Neuronal stem cell (in vitro differentiated cells): ENCODE measurements around the gene PTGER3.

Experiments
- DNase-seq: peaks from one replicate; pipeline ENCODE4 v3.0.0-alpha.2; 2013; ENCODE audit warnings: low spot score
- H2AFZ ChIP-seq: one replicate; pipeline ENCODE4 v1.6.1; 2013; ENCODE audit warnings: mild to moderate bottlenecking, low read length, inconsistent platforms
- H2AK5ac ChIP-seq: 2 replicates; pipeline ENCODE4 v1.6.1; 2013; ENCODE audit warnings: low read depth, mild to moderate bottlenecking, inconsistent platforms, low read length, moderate library complexity, mixed read lengths
- H2BK120ac ChIP-seq: 2 replicates; pipeline ENCODE4 v1.6.1; 2013; ENCODE audit warnings: low read depth, mild to moderate bottlenecking, inconsistent platforms, low read length, moderate library complexity, mixed read lengths
- H2BK12ac ChIP-seq: one replicate; pipeline ENCODE4 v1.6.1; 2013; ENCODE audit warnings: low read length, inconsistent platforms
- H2BK15ac ChIP-seq: 2 replicates; pipeline ENCODE4 v1.6.1; 2013; ENCODE audit warnings: mild to moderate bottlenecking, low read length, inconsistent platforms, mixed read lengths
- H2BK5ac ChIP-seq: one replicate; pipeline ENCODE4 v1.6.1; 2013; ENCODE audit warnings: inconsistent platforms, mild to moderate bottlenecking, low read length, moderate library complexity
- H3K14ac ChIP-seq: one replicate; pipeline ENCODE4 v1.6.1; 2013; ENCODE audit warnings: low read length, inconsistent platforms
- H3K18ac ChIP-seq: 2 replicates; pipeline ENCODE4 v1.6.1; 2013; ENCODE audit warnings: low read length, inconsistent platforms
- H3K23ac ChIP-seq: 2 replicates; pipeline ENCODE4 v1.6.1; 2013; ENCODE audit warnings: low read depth, mild to moderate bottlenecking, mixed read lengths, low read length, inconsistent platforms; ENCODE audit not compliant: poor library complexity
- H3K27ac ChIP-seq: replicated peaks from 3 replicates; pipeline ENCODE4 v1.5.1; 2013; ENCODE audit warnings: low read length, inconsistent platforms
- H3K27me3 ChIP-seq, 3 experiments: 2 replicates each; pipeline ENCODE4 v1.6.1; 2013; ENCODE audit warnings: low read length in 3 of 3, mild to moderate bottlenecking in 2 of 3, inconsistent platforms in 1 of 3, low read depth in 1 of 3, mixed read lengths in 1 of 3, moderate library complexity in 1 of 3; ENCODE audit not compliant: control insufficient read depth in 3 of 3, insufficient read depth in 3 of 3
- H3K36me3 ChIP-seq, 2 donors: replicated peaks in 1 of 2; 2 replicates each; pipeline ENCODE4 v1.6.1; 2013; ENCODE audit warnings: low read length in 2 of 2; ENCODE audit not compliant: control insufficient read depth in 2 of 2, insufficient read depth in 2 of 2
- H3K4ac ChIP-seq: 2 replicates; pipeline ENCODE4 v1.6.1; 2013; ENCODE audit warnings: inconsistent platforms, mild to moderate bottlenecking, low read length, moderate library complexity
- H3K4me1 ChIP-seq, 2 donors: 1 replicate in 1 of 2; 2 replicates in 1 of 2; pipeline ENCODE4 v1.6.1; 2013; ENCODE audit warnings: low read length in 2 of 2, low read depth in 1 of 2; ENCODE audit not compliant: control insufficient read depth in 2 of 2, insufficient read depth in 1 of 2
- H3K4me2 ChIP-seq: one replicate; pipeline ENCODE4 v1.6.1; 2013; ENCODE audit warnings: mild to moderate bottlenecking, low read length, inconsistent platforms; ENCODE audit not compliant: insufficient read depth, poor library complexity, severe bottlenecking
- H3K4me3 ChIP-seq, 2 donors: 2 replicates each; pipeline ENCODE4 v1.5.1; 2013; ENCODE audit warnings: low read length in 2 of 2, mild to moderate bottlenecking in 2 of 2, inconsistent platforms in 1 of 2, moderate library complexity in 1 of 2
- H3K79me1 ChIP-seq: one replicate; pipeline ENCODE4 v1.6.1; 2013; ENCODE audit warnings: low read depth, mild to moderate bottlenecking, inconsistent platforms, low read length, moderate library complexity
- H3K9ac ChIP-seq: one replicate; pipeline ENCODE4 v1.6.1; 2013; ENCODE audit warnings: mild to moderate bottlenecking, low read depth, low read length, inconsistent platforms; ENCODE audit not compliant: poor library complexity
- H3K9me3 ChIP-seq, 2 donors: replicated peaks in 1 of 2; 2 replicates each; pipeline versions ENCODE3 to v1.6.1; 2013; ENCODE audit warnings: low read length in 2 of 2, mild to moderate bottlenecking in 2 of 2, inconsistent platforms in 1 of 2, low read depth in 1 of 2, mixed read lengths in 1 of 2, moderate library complexity in 1 of 2; ENCODE audit not compliant: control insufficient read depth in 2 of 2, insufficient read depth in 1 of 2
- H4K8ac ChIP-seq: one replicate; pipeline ENCODE4 v1.6.1; 2013; ENCODE audit warnings: low read depth, mild to moderate bottlenecking, inconsistent platforms, low read length, moderate library complexity
- H4K91ac ChIP-seq: one replicate; pipeline ENCODE4 v1.6.1; 2013; ENCODE audit warnings: low read length, low read depth, mild to moderate bottlenecking, inconsistent platforms; ENCODE audit not compliant: poor library complexity
- WGBS, 2 donors: extraction: QIAGEN DNeasy Blood & Tissue Kit; methylation state at CpG; one replicate each; pipeline ENCODE4 v1.1.7; 2013; ENCODE audit warnings: missing lambda C conversion rate in 2 of 2, mixed read lengths in 1 of 2; ENCODE audit not compliant: insufficient read length in 2 of 2, insufficient replicate concordance in 1 of 2; ENCODE audit errors: extremely low coverage in 2 of 2; 5-methylcytosine and 5-hydroxymethylcytosine counted together

The PTGER3 gene

DNA sequence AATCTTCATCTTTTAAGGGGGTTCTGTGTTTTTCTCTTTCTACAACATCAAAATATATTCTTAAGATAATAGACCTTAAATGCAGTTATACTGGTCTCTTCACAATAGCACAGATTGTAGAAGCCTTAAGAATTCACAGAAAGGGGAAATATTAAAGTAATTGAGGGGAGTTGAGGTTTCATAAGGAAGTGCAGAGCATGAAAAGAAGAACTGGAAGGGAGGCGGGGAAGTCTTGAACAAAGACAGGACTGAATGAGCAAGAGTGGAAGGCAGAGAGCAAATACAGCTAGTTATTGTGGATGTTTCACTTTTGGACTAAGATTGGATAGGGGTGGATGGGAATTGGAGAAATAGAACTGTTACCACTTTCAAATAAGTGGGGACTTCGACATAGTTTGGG lies 67.7 kb downstream of the PTGER3 start:
- Histone ChIP-seq H3K4me1 (no peaks in the 10 kb centered on the region), H3K14ac (no peak overlapping the region), H3K79me1 (no peaks in the 10 kb centered on the region), H3K18ac (no peak overlapping the region), H4K8ac (no peak overlapping the region), H3K4me3 (no peak overlapping the region), H3K36me3 (no peaks in the 10 kb centered on the region), H2AK5ac (no peak overlapping the region), H3K27me3 (no peaks in the 10 kb centered on the region), H3K9ac (no peak overlapping the region), H3K9me3 (peaks cover 0 to under 1% of the 10 kb centered on the region in 2 donors), H4K91ac (no peak overlapping the region), H3K23ac (no peak overlapping the region), H2BK5ac (no peak overlapping the region), H2BK15ac (no peak overlapping the region), H2BK12ac (no peak overlapping the region), H3K4ac (no peak overlapping the region), H3K4me2 (no peak overlapping the region), H3K27ac (no peak overlapping the region), H2BK120ac (no peak overlapping the region), H2AFZ (no peak overlapping the region)
- no CpG with 5 or more reads among the region's 2 CpGs for WGBS, 2 donors
- no peak for DNase-seq

DNA sequence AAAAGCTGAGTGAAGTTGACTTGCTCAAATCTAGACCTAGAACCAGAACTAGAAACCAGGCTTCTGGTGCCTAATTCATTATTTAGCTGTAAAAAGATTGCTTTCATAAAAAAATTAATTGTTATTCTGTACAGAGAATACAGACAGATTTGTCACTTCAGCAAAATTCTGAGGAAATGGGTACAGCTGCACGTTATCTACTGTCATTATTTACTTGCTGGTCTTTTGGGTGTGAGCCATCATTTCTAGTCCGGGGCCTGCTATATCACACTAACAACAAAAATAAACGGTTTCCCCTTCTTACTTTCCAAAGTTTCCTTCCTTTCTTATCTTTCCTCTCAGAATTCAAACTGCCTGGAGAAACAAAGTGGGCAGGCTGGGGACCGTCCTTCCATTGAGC lies 68.3 kb downstream of the PTGER3 start:
- DNase-seq, result no peak
- H2AK5ac ChIP-seq, result no peak overlapping the region
- no peak overlapping the region for H2BK15ac ChIP-seq
- H3K14ac ChIP-seq, result no peak overlapping the region
- H2BK12ac ChIP-seq, result no peak overlapping the region
- no peak overlapping the region for H3K18ac ChIP-seq
- H3K27ac ChIP-seq, result no peak overlapping the region
- H2BK5ac ChIP-seq, result no peak overlapping the region
- no peak overlapping the region for H4K8ac ChIP-seq
- no peaks in the 10 kb centered on the region for H3K4me1 ChIP-seq
- H3K4ac ChIP-seq, result no peak overlapping the region
- no peaks in the 10 kb centered on the region for H3K27me3 ChIP-seq
- no peaks in the 10 kb centered on the region for H3K79me1 ChIP-seq
- no peak overlapping the region for H2AFZ ChIP-seq
- H3K9me3 ChIP-seq, result no peaks in the 10 kb centered on the region
- no peak overlapping the region for H3K4me3 ChIP-seq
- H3K23ac ChIP-seq, result no peak overlapping the region
- no peak overlapping the region for H3K4me2 ChIP-seq
- WGBS, 2 donors, result no CpG with 5 or more reads among the region's 4 CpGs
- H4K91ac ChIP-seq, result no peak overlapping the region
- no peaks in the 10 kb centered on the region for H3K36me3 ChIP-seq
- H2BK120ac ChIP-seq, result no peak overlapping the region
- no peak overlapping the region for H3K9ac ChIP-seq

DNA sequence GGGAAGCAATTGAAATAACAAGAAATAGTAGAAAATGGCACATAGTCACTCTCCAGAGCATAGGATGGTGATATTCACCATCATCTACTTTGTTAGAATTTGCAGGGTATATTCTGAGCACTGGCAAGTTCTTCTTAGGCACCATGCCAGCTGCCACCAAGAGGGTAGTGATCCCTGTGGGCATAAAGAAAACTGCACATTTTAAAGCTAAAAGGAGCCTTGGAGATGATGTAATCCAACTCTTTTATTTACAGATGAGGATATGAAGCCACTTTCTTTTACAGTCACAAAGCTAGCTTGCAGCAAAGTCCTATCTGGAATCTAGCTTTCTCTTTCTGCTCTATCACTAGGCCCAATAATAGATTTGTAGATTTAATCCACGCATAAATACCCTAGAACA lies 69.0 kb downstream of the PTGER3 start:
- Histone ChIP-seq H2AK5ac (no peak overlapping the region), H3K27ac (no peak overlapping the region), H3K4me1 (no peaks in the 10 kb centered on the region), H3K79me1 (no peaks in the 10 kb centered on the region), H3K4me3 (no peak overlapping the region), H3K9ac (no peak overlapping the region), H3K23ac (no peak overlapping the region), H3K27me3 (no peaks in the 10 kb centered on the region), H4K91ac (no peak overlapping the region), H4K8ac (no peak overlapping the region), H2BK12ac (no peak overlapping the region), H3K36me3 (no peaks in the 10 kb centered on the region), H2BK5ac (no peak overlapping the region), H2AFZ (no peak overlapping the region), H2BK120ac (no peak overlapping the region), H3K18ac (no peak overlapping the region), H3K9me3 (no peaks in the 10 kb centered on the region), H2BK15ac (no peak overlapping the region), H3K14ac (no peak overlapping the region), H3K4ac (no peak overlapping the region), H3K4me2 (no peak overlapping the region)
- WGBS, 2 donors, result no CpG with 5 or more reads among the region's 1 CpG
- DNase-seq, result no peak

GRCh38 chr1:70977575-70977974 lies 70.0 kb downstream of the PTGER3 start:
- Histone ChIP-seq H2BK120ac (no peak overlapping the region), H2AFZ (no peak overlapping the region), H4K91ac (no peak overlapping the region), H3K23ac (no peak overlapping the region), H3K4me2 (no peak overlapping the region), H2BK5ac (no peak overlapping the region), H3K36me3 (no peaks in the 10 kb centered on the region), H3K79me1 (no peaks in the 10 kb centered on the region), H3K27me3 (no peaks in the 10 kb centered on the region), H3K4me1 (no peaks in the 10 kb centered on the region), H2BK12ac (no peak overlapping the region), H3K27ac (no peak overlapping the region), H4K8ac (no peak overlapping the region), H3K14ac (no peak overlapping the region), H2AK5ac (no peak overlapping the region), H3K4me3 (no peak overlapping the region), H2BK15ac (no peak overlapping the region), H3K4ac (no peak overlapping the region), H3K9ac (no peak overlapping the region), H3K9me3 (no peaks in the 10 kb centered on the region), H3K18ac (no peak overlapping the region)
- WGBS, 2 donors, result no CpG with 5 or more reads among the region's 3 CpGs
- no peak for DNase-seq
